CD14-positive monocyte (primary cell): Measurements from ENCODE around the gene VSTM4. TPM values are rescaled to one million over a fixed set of nuclear protein-coding genes. Genes with fewer than 3 reads are reported as not detected.

ENCODE experiments used
- DNase-seq, 3 donors: peaks; one replicate each; pipeline ENCODE4 v3.0.0-alpha.2; 2011 to 2022
- H2AFZ ChIP-seq: 2 replicates; pipeline ENCODE4 v1.6.0; 2012; ENCODE audit warnings: mild to moderate bottlenecking, low read depth, low read length, inconsistent platforms; ENCODE audit not compliant: insufficient read depth, poor library complexity, severe bottlenecking
- H3K27ac ChIP-seq, 2 donors: 1 replicate in 1 of 2; 2 replicates in 1 of 2; pipeline ENCODE4 v1.5.1; 2012 to 2013; ENCODE audit warnings: low read length in 2 of 2, control low read depth in 1 of 2, inconsistent platforms in 1 of 2, low read depth in 1 of 2, mild to moderate bottlenecking in 1 of 2
- H3K27me3 ChIP-seq, 2 donors: one replicate each; pipeline versions ENCODE4 v1.6.0 to v1.6.1; 2011 to 2013; ENCODE audit warnings: low read length in 2 of 2; ENCODE audit not compliant: control insufficient read depth in 2 of 2, insufficient read depth in 2 of 2
- H3K36me3 ChIP-seq, 2 donors: replicated peaks in 1 of 2; 1 replicate in 1 of 2; 2 replicates in 1 of 2; pipeline versions ENCODE4 v1.5.1 to v1.6.1; 2012 to 2013; ENCODE audit warnings: low read length in 2 of 2, control low read depth in 1 of 2, inconsistent platforms in 1 of 2, mild to moderate bottlenecking in 1 of 2; ENCODE audit not compliant: insufficient read depth in 2 of 2, control insufficient read depth in 1 of 2
- H3K4me1 ChIP-seq, 2 donors: 1 replicate in 1 of 2; 2 replicates in 1 of 2; pipeline versions ENCODE4 v1.5.1 to v1.6.1; 2012 to 2013; ENCODE audit warnings: low read length in 2 of 2, control low read depth in 1 of 2, inconsistent platforms in 1 of 2, mild to moderate bottlenecking in 1 of 2, moderate library complexity in 1 of 2; ENCODE audit not compliant: insufficient read depth in 2 of 2, control insufficient read depth in 1 of 2
- H3K4me2 ChIP-seq: replicated peaks from 2 replicates; pipeline ENCODE3; 2012; ENCODE audit warnings: low read length, moderate library complexity, mild to moderate bottlenecking; ENCODE audit not compliant: poor library complexity, severe bottlenecking; ENCODE audit errors: extremely low read depth
- H3K4me3 ChIP-seq, 3 experiments: fragments of 200-600 bp in 1 of 3; sonication (generic) in 1 of 3; replicated peaks in 1 of 3; 1 replicate in 2 of 3; 2 replicates in 1 of 3; pipeline ENCODE4 v1.5.1; 2011 to 2013; ENCODE audit warnings: low read length in 3 of 3, mild to moderate bottlenecking in 3 of 3, control low read depth in 2 of 3, low read depth in 2 of 3, inconsistent platforms in 1 of 3, moderate library complexity in 1 of 3
- H3K79me2 ChIP-seq: 2 replicates; pipeline ENCODE4 v1.6.0; 2012; ENCODE audit warnings: mild to moderate bottlenecking, control low read depth, inconsistent platforms, low read length, moderate library complexity; ENCODE audit not compliant: insufficient read depth
- H3K9ac ChIP-seq: 2 replicates; pipeline ENCODE4 v1.6.0; 2017; ENCODE audit warnings: low read length, mild to moderate bottlenecking; ENCODE audit not compliant: insufficient read depth, poor library complexity, severe bottlenecking
- H3K9me3 ChIP-seq, 2 donors: replicated peaks in 1 of 2; 1 replicate in 1 of 2; 2 replicates in 1 of 2; pipeline versions ENCODE4 v1.5.1 to v1.6.1; 2012 to 2013; ENCODE audit warnings: low read length in 2 of 2, control low read depth in 1 of 2; ENCODE audit not compliant: control insufficient read depth in 1 of 2, insufficient read depth in 1 of 2
- H4K20me1 ChIP-seq: 2 replicates; pipeline ENCODE4 v1.6.0; 2012; ENCODE audit warnings: mild to moderate bottlenecking, low read length, control low read depth, moderate library complexity; ENCODE audit not compliant: insufficient read depth
- H3K27ac Mint-ChIP-seq, 7 donors: one replicate each; pipeline ENCODE4 v1.8.0; 2020; ENCODE audit warnings: mild to moderate bottlenecking in 7 of 7, mixed read lengths in 7 of 7, moderate library complexity in 6 of 7, inconsistent platforms in 2 of 7
- H3K27me3 Mint-ChIP-seq, 3 donors: one replicate each; pipeline ENCODE4 v1.8.0; 2021 to 2022; ENCODE audit warnings: low read depth in 3 of 3, mild to moderate bottlenecking in 3 of 3, mixed read lengths in 3 of 3, moderate library complexity in 3 of 3, inconsistent platforms in 1 of 3
- H3K36me3 Mint-ChIP-seq, 2 donors: one replicate each; pipeline ENCODE4 v1.8.0; 2020; ENCODE audit warnings: mixed read lengths in 2 of 2, inconsistent platforms in 1 of 2, mild to moderate bottlenecking in 1 of 2
- H3K4me1 Mint-ChIP-seq: one replicate; pipeline ENCODE4 v1.8.0; 2020; ENCODE audit warnings: mild to moderate bottlenecking, mixed read lengths
- H3K4me3 Mint-ChIP-seq, 2 donors: one replicate each; pipeline ENCODE4 v1.8.0; 2020; ENCODE audit warnings: mild to moderate bottlenecking in 2 of 2, mixed read lengths in 2 of 2, moderate library complexity in 1 of 2
- H3K9me3 Mint-ChIP-seq, 7 donors: one replicate each; pipeline ENCODE4 v1.8.0; 2020 to 2022; ENCODE audit warnings: mixed read lengths in 7 of 7, mild to moderate bottlenecking in 6 of 7, moderate library complexity in 6 of 7, inconsistent platforms in 2 of 7
- CTCF ChIP-seq: fragments of 200-600 bp; IDR thresholded peaks from one replicate; pipeline ENCODE4 v1.8.0; 2022; ENCODE audit warnings: antibody characterized with exemption, mild to moderate bottlenecking
- WGBS: methylation state at CpG from one replicate; pipeline ENCODE4 v1.1.5; 2013; ENCODE audit warnings: missing lambda C conversion rate; ENCODE audit not compliant: insufficient coverage; 5-methylcytosine and 5-hydroxymethylcytosine counted together
- intact Hi-C, 2 donors: fragments of 100-400 bp; cut with micrococcal nuclease; formaldehyde crosslinking; loops; one replicate each; pipeline versions ENCODE4 v1.15.0 to v1.15.1; 2023
- polyA plus RNA-seq, 3 donors: library from polyadenylated mRNA; depleted of rRNA in 1 of 3; unstranded in 2 of 3; stranded (reverse) in 1 of 3; fragments of 300-500 nt in 2 of 3; fragments of >200 nt in 1 of 3; fragmentation: Illumina TruSeq in 2 of 3; gene quantifications; 1 replicate in 2 of 3; 2 replicates in 1 of 3; pipeline ENCODE4 v1.2.3, GENCODE V29; 2012 to 2021

Gene VSTM4
- polyA plus RNA-seq, 3 donors: not detected

GRCh38 chr10:49079072-49079471, 36.2 kb downstream of the VSTM4 start:
- Histone ChIP-seq H3K36me3 (no peaks in the 10 kb centered on the region), H3K4me1 (no peaks in the 10 kb centered on the region), H2AFZ (no peak overlapping the region), H3K9me3 (no peaks in the 10 kb centered on the region), H3K4me3 (no peak overlapping the region), H3K27ac (no peak overlapping the region), H3K79me2 (no peaks in the 10 kb centered on the region), H3K4me2 (no peak overlapping the region), H4K20me1 (no peaks in the 10 kb centered on the region), H3K27me3 (no peaks in the 10 kb centered on the region), H3K9ac (no peak overlapping the region)
- intact Hi-C loops: no loop called here
- Mint-ChIP-seq H3K36me3 (no peaks in the 10 kb centered on the region), H3K27me3 (peaks cover 1 to 8% (median 2%) of the 10 kb centered on the region in 3 donors), H3K9me3 (no peaks in the 10 kb centered on the region), H3K4me3 (no peak overlapping the region), H3K27ac (no peak overlapping the region), H3K4me1 (peaks cover 17% of the 10 kb centered on the region)
- no peak for DNase-seq
- WGBS: 87% methylated on average over 3 of the region's 3 CpGs
- TF ChIP-seq CTCF: no peak

GRCh38 chr10:49078433-49078832, 36.9 kb downstream of the VSTM4 start:
- Histone ChIP-seq H3K36me3 (no peaks in the 10 kb centered on the region), H3K27ac (no peak overlapping the region), H3K79me2 (no peaks in the 10 kb centered on the region), H3K9me3 (no peaks in the 10 kb centered on the region), H3K27me3 (no peaks in the 10 kb centered on the region), H4K20me1 (no peaks in the 10 kb centered on the region), H3K4me1 (no peaks in the 10 kb centered on the region), H3K4me3 (no peak overlapping the region), H3K9ac (no peak overlapping the region), H3K4me2 (no peak overlapping the region), H2AFZ (no peak overlapping the region)
- Mint-ChIP-seq H3K9me3 (no peaks in the 10 kb centered on the region), H3K4me1 (peaks cover 17% of the 10 kb centered on the region), H3K36me3 (no peaks in the 10 kb centered on the region), H3K4me3 (no peak overlapping the region), H3K27ac (no peak overlapping the region), H3K27me3 (peaks cover 1 to 8% (median 2%) of the 10 kb centered on the region in 3 donors)
- DNase-seq: no peak
- WGBS: no CpG with 5 or more reads among the region's 2 CpGs
- TF ChIP-seq CTCF: no peak
- intact Hi-C loops: no loop called here
